ENCODE data around the gene RCN1.

DNA sequence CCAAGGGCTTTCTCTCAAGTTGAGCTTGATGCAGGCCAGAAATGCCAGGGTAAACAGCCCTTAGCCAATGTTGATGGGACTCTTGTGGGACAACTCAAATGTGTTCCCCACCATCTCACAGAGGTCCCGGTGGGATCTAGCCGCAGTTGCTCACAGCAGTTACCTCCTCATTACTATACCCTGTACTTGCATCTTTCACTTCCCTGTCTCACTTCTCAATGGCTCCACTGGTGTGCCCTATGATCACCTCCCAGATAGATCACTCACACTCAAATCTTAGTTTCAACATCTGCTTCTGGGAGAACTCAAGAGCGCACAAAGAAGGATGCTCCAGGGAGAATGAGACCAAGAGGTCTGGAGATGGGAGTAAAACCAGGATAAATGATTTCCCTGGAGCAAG, 47.0 kb downstream of the RCN1 start:
- no peak for TF ChIP-seq POLR2A (IDR thresholded peaks at IDR 0.05)
- TF ChIP-seq, protein P1, sequence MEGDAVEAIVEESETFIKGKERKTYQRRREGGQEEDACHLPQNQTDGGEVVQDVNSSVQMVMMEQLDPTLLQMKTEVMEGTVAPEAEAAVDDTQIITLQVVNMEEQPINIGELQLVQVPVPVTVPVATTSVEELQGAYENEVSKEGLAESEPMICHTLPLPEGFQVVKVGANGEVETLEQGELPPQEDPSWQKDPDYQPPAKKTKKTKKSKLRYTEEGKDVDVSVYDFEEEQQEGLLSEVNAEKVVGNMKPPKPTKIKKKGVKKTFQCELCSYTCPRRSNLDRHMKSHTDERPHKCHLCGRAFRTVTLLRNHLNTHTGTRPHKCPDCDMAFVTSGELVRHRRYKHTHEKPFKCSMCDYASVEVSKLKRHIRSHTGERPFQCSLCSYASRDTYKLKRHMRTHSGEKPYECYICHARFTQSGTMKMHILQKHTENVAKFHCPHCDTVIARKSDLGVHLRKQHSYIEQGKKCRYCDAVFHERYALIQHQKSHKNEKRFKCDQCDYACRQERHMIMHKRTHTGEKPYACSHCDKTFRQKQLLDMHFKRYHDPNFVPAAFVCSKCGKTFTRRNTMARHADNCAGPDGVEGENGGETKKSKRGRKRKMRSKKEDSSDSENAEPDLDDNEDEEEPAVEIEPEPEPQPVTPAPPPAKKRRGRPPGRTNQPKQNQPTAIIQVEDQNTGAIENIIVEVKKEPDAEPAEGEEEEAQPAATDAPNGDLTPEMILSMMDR (IDR thresholded peaks at IDR 0.05) = no peak

Measured in body of pancreas (tissue), 4 donors.